A549 (cell line): Measurements from ENCODE around the gene JAZF1. TPM values are rescaled to one million over a fixed set of nuclear protein-coding genes. Genes with fewer than 3 reads are reported as not detected.

Source experiments
- ATAC-seq, 2 experiments: fragments of 200-7000 bp in 1 of 2; fragments of >200 bp in 1 of 2; cut with Nextera tagmentation in 1 of 2; cut with Tn5 transposase in 1 of 2; 3 replicates each; pipeline versions ENCODE4 v1.8.0 to v1.9.1; 2018 to 2020; ENCODE audit warnings: mild to moderate bottlenecking in 1 of 2, moderate library complexity in 1 of 2
- CTCF ChIA-PET: fragments of 300-600 bp; sonication (Branson Sonifier 250); formaldehyde crosslinking; extraction: SDS; loops from one replicate; lab custom pipeline; 2021; ENCODE audit warnings: antibody characterized with exemption, inconsistent platforms; lab: Yijun Ruan, JAX
- POLR2A ChIA-PET: fragments of 350-600 bp; formaldehyde crosslinking; extraction: SDS; loops from one replicate; lab custom pipeline; 2021; ENCODE audit warnings: antibody characterized with exemption, inconsistent platforms; lab: Yijun Ruan, JAX
- DNase-seq, 2 experiments: peaks; one replicate each; pipeline versions ENCODE4 v3.0.0 to v3.0.0-alpha.2; 2011 to 2016; ENCODE audit warnings: low read depth in 1 of 2, low spot score in 1 of 2
- FAIRE-seq: peaks from 2 replicates; lab custom pipeline; 2011; peaks lifted over from hg19 to GRCh38; lab: Jason Lieb, UNC
- H3K27ac ChIP-seq, 2 experiments: fragments of >200 bp; sonication (Bioruptor Twin); formaldehyde crosslinking; 3 replicates each; pipeline ENCODE4 v1.5.1; 2016 to 2017
- H3K4me1 ChIP-seq: fragments of >200 bp; sonication (Bioruptor Twin); formaldehyde crosslinking; 3 replicates; pipeline ENCODE4 v1.6.1; 2016
- H3K4me2 ChIP-seq: fragments of >200 bp; sonication (Bioruptor Twin); formaldehyde crosslinking; 3 replicates; pipeline ENCODE4 v1.6.1; 2016
- H3K4me3 ChIP-seq: fragments of >200 bp; sonication (Bioruptor Twin); formaldehyde crosslinking; 3 replicates; pipeline ENCODE4 v1.5.1; 2016
- H3K9me3 ChIP-seq: fragments of >200 bp; sonication (Bioruptor Twin); formaldehyde crosslinking; 3 replicates; pipeline ENCODE4 v1.6.1; 2016
- CEBPB ChIP-seq, 2 experiments: fragments of >200 bp in 1 of 2; sonication (Bioruptor Twin) in 1 of 2; formaldehyde crosslinking in 1 of 2; IDR thresholded peaks; 2 replicates each; pipeline ENCODE4 v1.6.1; 2012 to 2016
- CHD4 ChIP-seq: fragments of 200-600 bp; sonication (generic); IDR thresholded peaks from 2 replicates; pipeline ENCODE4 v1.6.1; 2016; ENCODE audit warnings: antibody characterized with exemption, mild to moderate bottlenecking, borderline replicate concordance
- ESRRA ChIP-seq: fragments of 150-350 bp; IDR thresholded peaks from 2 replicates; pipeline ENCODE4 v1.6.1; 2014; ENCODE audit warnings: mild to moderate bottlenecking, low read length, borderline replicate concordance
- FOSL2 ChIP-seq, 2 experiments: fragments of 450-650 bp in 1 of 2; fragments of >200 bp in 1 of 2; sonication (Bioruptor Twin) in 1 of 2; formaldehyde crosslinking; IDR thresholded peaks; 2 replicates each; pipeline versions ENCODE4 v1.5.0 to v1.6.1; 2016 to 2020; ENCODE audit warnings: mild to moderate bottlenecking in 1 of 2, moderate library complexity in 1 of 2
- FOXS1 ChIP-seq: fragments of 250-450 bp; sonication (Bioruptor Pico); IDR thresholded peaks from 2 replicates; pipeline ENCODE4 v1.5.0; 2020; ENCODE audit warnings: mild to moderate bottlenecking, moderate library complexity
- GATA3 ChIP-seq: IDR thresholded peaks from 2 replicates; pipeline ENCODE4 v1.6.1; 2012; ENCODE audit warnings: borderline replicate concordance
- HDAC2 ChIP-seq: fragments of 200-600 bp; sonication (generic); IDR thresholded peaks from 2 replicates; pipeline ENCODE4 v1.6.1; 2016
- HOXA7 ChIP-seq: fragments of 250-450 bp; sonication (Bioruptor Pico); IDR thresholded peaks from 2 replicates; pipeline ENCODE4 v1.5.0; 2020; ENCODE audit warnings: mild to moderate bottlenecking, moderate library complexity
- HOXB13 ChIP-seq: fragments of 250-450 bp; sonication (Bioruptor Pico); IDR thresholded peaks from 2 replicates; pipeline ENCODE4 v1.5.0; 2020; ENCODE audit warnings: low read depth, mild to moderate bottlenecking, moderate library complexity
- HOXB5 ChIP-seq: fragments of 250-450 bp; sonication (Bioruptor Pico); IDR thresholded peaks from 2 replicates; pipeline ENCODE4 v1.5.0; 2020; ENCODE audit warnings: mild to moderate bottlenecking, moderate library complexity
- KDM1A ChIP-seq: fragments of 200-600 bp; sonication (generic); IDR thresholded peaks from 2 replicates; pipeline ENCODE4 v1.6.1; 2016; ENCODE audit warnings: low read depth, mild to moderate bottlenecking
- KDM5A ChIP-seq: fragments of 200-600 bp; sonication (generic); IDR thresholded peaks from 2 replicates; pipeline ENCODE4 v1.6.1; 2016; ENCODE audit warnings: antibody characterized with exemption, mild to moderate bottlenecking
- POLR2AphosphoS2 ChIP-seq: conservative IDR thresholded peaks from 2 replicates; pipeline ENCODE4 v1.6.1; 2012; ENCODE audit warnings: low read length, improper control_type of control experiment, inconsistent platforms
- RAD21 ChIP-seq, 2 experiments: fragments of >200 bp in 1 of 2; sonication (Bioruptor Twin) in 1 of 2; formaldehyde crosslinking in 1 of 2; IDR thresholded peaks in 1 of 2; conservative IDR thresholded peaks in 1 of 2; 2 replicates in 1 of 2; 3 replicates in 1 of 2; pipeline ENCODE4 v1.6.1; 2012 to 2018; ENCODE audit warnings: inconsistent platforms in 1 of 2
- RFX5 ChIP-seq: fragments of 450-650 bp; IDR thresholded peaks from 2 replicates; pipeline ENCODE4 v1.7.1; 2014; ENCODE audit warnings: antibody characterized with exemption, mild to moderate bottlenecking, moderate library complexity
- RNF2 ChIP-seq: fragments of 200-600 bp; sonication (generic); IDR thresholded peaks from 2 replicates; pipeline ENCODE4 v1.6.1; 2016; ENCODE audit warnings: low read depth, mild to moderate bottlenecking, antibody characterized with exemption, moderate library complexity, borderline replicate concordance
- SMC3 ChIP-seq: fragments of >200 bp; sonication (Bioruptor Twin); formaldehyde crosslinking; IDR thresholded peaks from 3 replicates; pipeline ENCODE4 v1.6.1; 2018; ENCODE audit warnings: inconsistent platforms
- ZC3H11A ChIP-seq: fragments of 450-650 bp; IDR thresholded peaks from 2 replicates; pipeline ENCODE4 v1.6.1; 2014; ENCODE audit warnings: antibody characterized with exemption, mild to moderate bottlenecking
- ZFP36 ChIP-seq: fragments of 450-650 bp; IDR thresholded peaks from 2 replicates; pipeline ENCODE4 v1.6.1; 2014; ENCODE audit warnings: borderline replicate concordance; ENCODE audit not compliant: partially characterized antibody
- WGBS: methylation state at CpG from one replicate; pipeline ENCODE4 v1.1.6; 2017; ENCODE audit errors: missing lambda C conversion rate; 5-methylcytosine and 5-hydroxymethylcytosine counted together
- polyA plus RNA-seq, 4 experiments: library from polyadenylated mRNA; depleted of rRNA in 3 of 4; stranded (reverse); fragments of >200 nt; fragmentation: RNase III in 1 of 4; extraction: RNeasy Plus Mini Kit Qiagen cat#74134 plus additional on column Dnase treatment in 1 of 4; gene quantifications; 2 replicates in 3 of 4; 3 replicates in 1 of 4; pipeline ENCODE4 v1.2.3, GENCODE V29; 2011 to 2017
- TF ChIP-seq, protein P1 (sequence below): fragments of 250-450 bp; sonication (Bioruptor Pico); IDR thresholded peaks from 2 replicates; pipeline ENCODE4 v1.5.0; 2021; ENCODE audit warnings: mild to moderate bottlenecking, moderate library complexity, borderline replicate concordance
- TF ChIP-seq, protein P2 (sequence below): IDR thresholded peaks from 2 replicates; pipeline ENCODE4 v1.6.1; 2012
- TF ChIP-seq, protein P3 (sequence below): fragments of >200 bp; sonication (Bioruptor Twin); formaldehyde crosslinking; IDR thresholded peaks from 3 replicates; pipeline ENCODE4 v1.6.1; 2016
- TF ChIP-seq, protein P4 (sequence below): fragments of 450-650 bp; IDR thresholded peaks from 2 replicates; pipeline ENCODE4 v1.6.1; 2014; ENCODE audit warnings: antibody characterized with exemption
- TF ChIP-seq, protein P5 (sequence below): IDR thresholded peaks from 2 replicates; pipeline ENCODE4 v1.6.1; 2012
- TF ChIP-seq, protein P6 (sequence below): fragments of >200 bp; sonication (Bioruptor Twin); formaldehyde crosslinking; IDR thresholded peaks from 3 replicates; pipeline ENCODE4 v1.5.1; 2016
- TF ChIP-seq, protein P7 (sequence below): fragments of 150-350 bp; IDR thresholded peaks from 2 replicates; pipeline ENCODE4 v1.6.1; 2014; ENCODE audit warnings: low read depth, mild to moderate bottlenecking, low read length

Gene JAZF1
- polyA plus RNA-seq, 2 of the 4 experiments (the other 2 are of a cell fraction) = 1.9 to 2.8 TPM

DNA sequence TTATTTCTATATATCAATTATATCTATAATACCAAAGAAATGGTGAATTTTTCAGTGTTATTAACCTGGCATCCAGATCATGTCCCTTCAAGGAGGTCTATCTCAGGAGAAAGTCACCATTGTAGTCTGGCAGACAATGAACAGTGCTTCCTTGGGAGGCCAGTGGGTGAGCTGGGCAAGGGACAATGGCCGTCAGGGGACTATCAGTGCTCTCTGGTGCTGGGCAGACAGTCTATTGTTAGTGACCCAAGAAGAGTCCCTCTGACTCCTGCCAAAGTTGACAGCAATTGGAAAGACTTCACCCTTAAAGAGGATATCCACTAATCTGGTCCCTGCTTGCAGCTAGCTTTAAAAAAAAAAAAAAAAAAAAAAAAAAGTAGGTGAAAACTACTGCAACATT, 7.1 kb downstream of the JAZF1 start:
- H3K4me3 ChIP-seq = no peak overlapping the region
- POLR2A ChIA-PET = no interaction called here
- TF ChIP-seq, protein P1, sequence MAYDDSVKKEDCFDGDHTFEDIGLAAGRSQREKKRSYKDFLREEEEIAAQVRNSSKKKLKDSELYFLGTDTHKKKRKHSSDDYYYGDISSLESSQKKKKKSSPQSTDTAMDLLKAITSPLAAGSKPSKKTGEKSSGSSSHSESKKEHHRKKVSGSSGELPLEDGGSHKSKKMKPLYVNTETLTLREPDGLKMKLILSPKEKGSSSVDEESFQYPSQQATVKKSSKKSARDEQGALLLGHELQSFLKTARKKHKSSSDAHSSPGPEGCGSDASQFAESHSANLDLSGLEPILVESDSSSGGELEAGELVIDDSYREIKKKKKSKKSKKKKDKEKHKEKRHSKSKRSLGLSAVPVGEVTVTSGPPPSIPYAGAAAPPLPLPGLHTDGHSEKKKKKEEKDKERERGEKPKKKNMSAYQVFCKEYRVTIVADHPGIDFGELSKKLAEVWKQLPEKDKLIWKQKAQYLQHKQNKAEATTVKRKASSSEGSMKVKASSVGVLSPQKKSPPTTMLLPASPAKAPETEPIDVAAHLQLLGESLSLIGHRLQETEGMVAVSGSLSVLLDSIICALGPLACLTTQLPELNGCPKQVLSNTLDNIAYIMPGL (CRISPR knock-in tag) = no peak
- TF ChIP-seq ZFP36 (no peak), HOXB5 (CRISPR knock-in tag) (no peak), SMC3 (no peak), RFX5 (no peak), ESRRA (no peak), GATA3 (no peak), HOXA7 (no peak), HDAC2 (no peak), KDM5A (no peak)
- TF ChIP-seq, protein P2, sequence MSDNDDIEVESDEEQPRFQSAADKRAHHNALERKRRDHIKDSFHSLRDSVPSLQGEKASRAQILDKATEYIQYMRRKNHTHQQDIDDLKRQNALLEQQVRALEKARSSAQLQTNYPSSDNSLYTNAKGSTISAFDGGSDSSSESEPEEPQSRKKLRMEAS = no peak
- TF ChIP-seq, protein P3, sequence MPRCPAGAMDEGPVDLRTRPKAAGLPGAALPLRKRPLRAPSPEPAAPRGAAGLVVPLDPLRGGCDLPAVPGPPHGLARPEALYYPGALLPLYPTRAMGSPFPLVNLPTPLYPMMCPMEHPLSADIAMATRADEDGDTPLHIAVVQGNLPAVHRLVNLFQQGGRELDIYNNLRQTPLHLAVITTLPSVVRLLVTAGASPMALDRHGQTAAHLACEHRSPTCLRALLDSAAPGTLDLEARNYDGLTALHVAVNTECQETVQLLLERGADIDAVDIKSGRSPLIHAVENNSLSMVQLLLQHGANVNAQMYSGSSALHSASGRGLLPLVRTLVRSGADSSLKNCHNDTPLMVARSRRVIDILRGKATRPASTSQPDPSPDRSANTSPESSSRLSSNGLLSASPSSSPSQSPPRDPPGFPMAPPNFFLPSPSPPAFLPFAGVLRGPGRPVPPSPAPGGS = no peak
- TF ChIP-seq, protein P4, sequence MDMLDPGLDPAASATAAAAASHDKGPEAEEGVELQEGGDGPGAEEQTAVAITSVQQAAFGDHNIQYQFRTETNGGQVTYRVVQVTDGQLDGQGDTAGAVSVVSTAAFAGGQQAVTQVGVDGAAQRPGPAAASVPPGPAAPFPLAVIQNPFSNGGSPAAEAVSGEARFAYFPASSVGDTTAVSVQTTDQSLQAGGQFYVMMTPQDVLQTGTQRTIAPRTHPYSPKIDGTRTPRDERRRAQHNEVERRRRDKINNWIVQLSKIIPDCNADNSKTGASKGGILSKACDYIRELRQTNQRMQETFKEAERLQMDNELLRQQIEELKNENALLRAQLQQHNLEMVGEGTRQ = no peak
- TF ChIP-seq, protein P5, sequence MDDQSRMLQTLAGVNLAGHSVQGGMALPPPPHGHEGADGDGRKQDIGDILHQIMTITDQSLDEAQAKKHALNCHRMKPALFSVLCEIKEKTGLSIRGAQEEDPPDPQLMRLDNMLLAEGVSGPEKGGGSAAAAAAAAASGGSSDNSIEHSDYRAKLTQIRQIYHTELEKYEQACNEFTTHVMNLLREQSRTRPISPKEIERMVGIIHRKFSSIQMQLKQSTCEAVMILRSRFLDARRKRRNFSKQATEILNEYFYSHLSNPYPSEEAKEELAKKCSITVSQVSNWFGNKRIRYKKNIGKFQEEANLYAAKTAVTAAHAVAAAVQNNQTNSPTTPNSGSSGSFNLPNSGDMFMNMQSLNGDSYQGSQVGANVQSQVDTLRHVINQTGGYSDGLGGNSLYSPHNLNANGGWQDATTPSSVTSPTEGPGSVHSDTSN = no peak
- TF ChIP-seq, protein P6, sequence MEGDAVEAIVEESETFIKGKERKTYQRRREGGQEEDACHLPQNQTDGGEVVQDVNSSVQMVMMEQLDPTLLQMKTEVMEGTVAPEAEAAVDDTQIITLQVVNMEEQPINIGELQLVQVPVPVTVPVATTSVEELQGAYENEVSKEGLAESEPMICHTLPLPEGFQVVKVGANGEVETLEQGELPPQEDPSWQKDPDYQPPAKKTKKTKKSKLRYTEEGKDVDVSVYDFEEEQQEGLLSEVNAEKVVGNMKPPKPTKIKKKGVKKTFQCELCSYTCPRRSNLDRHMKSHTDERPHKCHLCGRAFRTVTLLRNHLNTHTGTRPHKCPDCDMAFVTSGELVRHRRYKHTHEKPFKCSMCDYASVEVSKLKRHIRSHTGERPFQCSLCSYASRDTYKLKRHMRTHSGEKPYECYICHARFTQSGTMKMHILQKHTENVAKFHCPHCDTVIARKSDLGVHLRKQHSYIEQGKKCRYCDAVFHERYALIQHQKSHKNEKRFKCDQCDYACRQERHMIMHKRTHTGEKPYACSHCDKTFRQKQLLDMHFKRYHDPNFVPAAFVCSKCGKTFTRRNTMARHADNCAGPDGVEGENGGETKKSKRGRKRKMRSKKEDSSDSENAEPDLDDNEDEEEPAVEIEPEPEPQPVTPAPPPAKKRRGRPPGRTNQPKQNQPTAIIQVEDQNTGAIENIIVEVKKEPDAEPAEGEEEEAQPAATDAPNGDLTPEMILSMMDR = no peak
- TF ChIP-seq, all 56 proteins: peak for 0
- H3K4me2 ChIP-seq = no peak overlapping the region
- FAIRE-seq (no peak), ATAC-seq (no peak), DNase-seq (no peak)
- no peak overlapping the region for H3K27ac ChIP-seq
- no peaks in the 10 kb centered on the region for H3K9me3 ChIP-seq
- WGBS = 82% methylated on average over 1 of the region's 1 CpG
- CTCF ChIA-PET = no interaction called here
- peaks cover 5% of the 10 kb centered on the region for H3K4me1 ChIP-seq

DNA sequence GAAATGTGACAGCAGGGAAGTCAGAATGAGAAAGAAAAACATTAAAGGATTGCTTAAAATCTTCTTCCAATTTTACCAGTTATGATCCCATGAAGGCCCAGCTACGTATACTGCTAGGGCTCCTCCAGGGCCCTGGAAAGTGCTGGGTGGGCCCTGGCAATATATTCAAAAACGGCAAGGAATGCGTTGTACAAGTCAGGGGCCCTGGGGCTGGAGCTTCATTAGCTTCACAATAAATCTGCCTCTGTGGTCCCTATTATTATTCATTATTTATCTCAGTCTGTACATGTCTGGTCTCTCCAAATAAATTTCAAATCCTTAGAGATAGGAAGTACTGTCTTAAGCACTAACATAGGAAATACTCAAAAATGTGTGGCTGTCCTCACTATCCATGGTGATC, 7.6 kb downstream of the JAZF1 start:
- Histone ChIP-seq H3K27ac (no peak overlapping the region), H3K4me2 (no peak overlapping the region), H3K4me1 (0 out of 3 replicates have a peak, but pooled peaks cover 3% of the 10 kb centered on the region), H3K9me3 (no peaks in the 10 kb centered on the region), H3K4me3 (no peak overlapping the region)
- 88% methylated on average over 3 of the region's 3 CpGs for WGBS
- FAIRE-seq (peak; percentile 43), DNase-seq (no peak), ATAC-seq (no peak)
- ChIA-PET POLR2A (no interaction called here), CTCF (no interaction called here)
- TF ChIP-seq ZC3H11A (no peak), HOXB5 (CRISPR knock-in tag) (no peak), RAD21 (conservative IDR thresholded peaks at IDR 0.05 in 1 of 2, IDR thresholded peaks at IDR 0.05 in 1 of 2) (no peak), KDM1A (no peak), POLR2AphosphoS2 (no peak), FOXS1 (CRISPR knock-in tag) (no peak), FOSL2 (IDR thresholded peaks at IDR 0.05) (no peak), FOSL2 (CRISPR knock-in tag; IDR thresholded peaks at IDR 0.05) (no peak), CEBPB (IDR thresholded peaks at IDR 0.05) (no peak), RNF2 (no peak), CHD4 (no peak), HOXB13 (CRISPR knock-in tag) (no peak)
- TF ChIP-seq, protein P2 = no peak
- TF ChIP-seq, protein P6 = no peak
- TF ChIP-seq, protein P7, sequence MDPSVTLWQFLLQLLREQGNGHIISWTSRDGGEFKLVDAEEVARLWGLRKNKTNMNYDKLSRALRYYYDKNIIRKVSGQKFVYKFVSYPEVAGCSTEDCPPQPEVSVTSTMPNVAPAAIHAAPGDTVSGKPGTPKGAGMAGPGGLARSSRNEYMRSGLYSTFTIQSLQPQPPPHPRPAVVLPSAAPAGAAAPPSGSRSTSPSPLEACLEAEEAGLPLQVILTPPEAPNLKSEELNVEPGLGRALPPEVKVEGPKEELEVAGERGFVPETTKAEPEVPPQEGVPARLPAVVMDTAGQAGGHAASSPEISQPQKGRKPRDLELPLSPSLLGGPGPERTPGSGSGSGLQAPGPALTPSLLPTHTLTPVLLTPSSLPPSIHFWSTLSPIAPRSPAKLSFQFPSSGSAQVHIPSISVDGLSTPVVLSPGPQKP = no peak
